HCT116 (cell line): Measurements from ENCODE around the gene DNASE1L3. TPM values are rescaled to one million over a fixed set of nuclear protein-coding genes. Genes with fewer than 3 reads are reported as not detected.

ENCODE experiments used
- ATAC-seq: fragments of 200-7000 bp; cut with Tn5 transposase; 2 replicates; pipeline ENCODE4 v1.9.1; 2020; ENCODE audit warnings: mild to moderate bottlenecking, moderate library complexity
- BruUV-seq: library from RNA; stranded (reverse); fragments of 400-500 nt; replicated peaks from 2 replicates; lab custom pipeline; 2021; lab: Mats Ljungman, UMichigan
- CTCF ChIA-PET: fragments of 300-600 bp; sonication (Branson Sonifier 250); formaldehyde crosslinking; loops from one replicate; lab custom pipeline; 2021; ENCODE audit warnings: antibody characterized with exemption; lab: Charles Lee
- POLR2A ChIA-PET: fragments of 300-600, 350-600 bp; sonication (Branson Sonifier 250); formaldehyde crosslinking; loops from one replicate; lab custom pipeline; 2021; ENCODE audit warnings: antibody characterized with exemption; lab: Charles Lee
- RAD21 ChIA-PET, 2 experiments: fragments of 300-600 bp; sonication (Branson Sonifier 250); formaldehyde crosslinking; loops; one replicate each; lab custom pipeline; 2023; ENCODE audit warnings: low total read pairs in 2 of 2; ENCODE audit not compliant: uncharacterized antibody in 2 of 2, unreplicated experiment in 2 of 2, low non-redundant PET in 1 of 2; lab: Charles Lee
- DNase-seq: peaks from one replicate; pipeline ENCODE4 v3.0.0-alpha.2; 2010; ENCODE audit warnings: low read depth, low spot score
- H2AFZ ChIP-seq: fragments of 200-600 bp; shearing (Covaris generic), sonication (generic); 2 replicates; pipeline ENCODE4 v1.6.1; 2017; ENCODE audit warnings: low read depth, mixed run types, mixed read lengths, antibody characterized with exemption, low read length; ENCODE audit not compliant: poor library complexity, severe bottlenecking
- H3K27ac ChIP-seq: 2 replicates; pipeline ENCODE4 v1.5.1; 2012; ENCODE audit warnings: low read depth, low read length
- H3K27me3 ChIP-seq: fragments of 200-600 bp; sonication (generic); 2 replicates; pipeline ENCODE4 v1.6.1; 2016; ENCODE audit warnings: mixed run types, low read length, mixed read lengths; ENCODE audit not compliant: insufficient read depth
- H3K36me3 ChIP-seq, 2 experiments: fragments of 200-500 bp in 1 of 2; fragments of 200-600 bp in 1 of 2; sonication (Bioruptor generic) in 1 of 2; sonication (generic) in 1 of 2; 2 replicates each; pipeline versions ENCODE4 v1.5.1 to v1.6.1; 2014 to 2016; ENCODE audit warnings: low read length in 2 of 2, inconsistent platforms in 1 of 2, mixed read lengths in 1 of 2, mixed run types in 1 of 2; ENCODE audit not compliant: insufficient read depth in 2 of 2, control insufficient read depth in 1 of 2
- H3K4me1 ChIP-seq, 2 experiments: fragments of 200-600 bp in 1 of 2; sonication (generic) in 1 of 2; 2 replicates each; pipeline versions ENCODE4 v1.5.1 to v1.6.1; 2012 to 2017; ENCODE audit warnings: low read length in 2 of 2, inconsistent platforms in 1 of 2, mild to moderate bottlenecking in 1 of 2, mixed read lengths in 1 of 2, mixed run types in 1 of 2, moderate library complexity in 1 of 2; ENCODE audit not compliant: insufficient read depth in 2 of 2, control insufficient read depth in 1 of 2
- H3K4me2 ChIP-seq: fragments of 200-600 bp; sonication (generic); 2 replicates; pipeline ENCODE4 v1.6.1; 2017; ENCODE audit warnings: mixed run types, low read length, mixed read lengths
- H3K4me3 ChIP-seq, 2 experiments: fragments of 200-600 bp in 1 of 2; sonication (generic) in 1 of 2; replicated peaks in 1 of 2; 2 replicates each; pipeline ENCODE4 v1.5.1; 2011 to 2016; ENCODE audit warnings: low read length in 2 of 2, control low read depth in 1 of 2, low read depth in 1 of 2, mild to moderate bottlenecking in 1 of 2, mixed read lengths in 1 of 2, mixed run types in 1 of 2
- H3K79me2 ChIP-seq: fragments of 200-600 bp; sonication (generic); 2 replicates; pipeline ENCODE4 v1.6.1; 2017; ENCODE audit warnings: mild to moderate bottlenecking, mixed run types, low read length, moderate library complexity, mixed read lengths; ENCODE audit not compliant: insufficient read depth
- H3K9ac ChIP-seq: fragments of 200-600 bp; sonication (generic); 2 replicates; pipeline ENCODE4 v1.6.1; 2016; ENCODE audit warnings: low read length, mixed read lengths
- H3K9me2 ChIP-seq: fragments of 200-600 bp; sonication (generic), shearing (Covaris generic); 2 replicates; pipeline ENCODE4 v1.6.1; 2017; ENCODE audit warnings: mixed run types, mild to moderate bottlenecking, moderate library complexity; ENCODE audit not compliant: insufficient read depth
- H3K9me3 ChIP-seq, 2 experiments: fragments of 200-500 bp in 1 of 2; fragments of 200-600 bp in 1 of 2; sonication (Bioruptor generic) in 1 of 2; sonication (generic) in 1 of 2; 2 replicates each; pipeline ENCODE4 v1.6.1; 2014 to 2017; ENCODE audit warnings: low read length in 2 of 2, mixed read lengths in 2 of 2, inconsistent platforms in 1 of 2, low read depth in 1 of 2, mild to moderate bottlenecking in 1 of 2, mixed run types in 1 of 2, moderate library complexity in 1 of 2; ENCODE audit not compliant: control insufficient read depth in 1 of 2, insufficient read depth in 1 of 2
- H4K20me1 ChIP-seq: fragments of 200-600 bp; sonication (generic), shearing (Covaris generic); 2 replicates; pipeline ENCODE4 v1.6.1; 2017; ENCODE audit warnings: mixed run types, mild to moderate bottlenecking, moderate library complexity; ENCODE audit not compliant: insufficient read depth
- CTCF ChIP-seq, 3 experiments: fragments of 200-600 bp in 1 of 3; sonication (generic) in 1 of 3; IDR thresholded peaks in 2 of 3; conservative IDR thresholded peaks in 1 of 3; 2 replicates each; pipeline ENCODE4 v1.5.1; 2012 to 2017; ENCODE audit warnings: low read depth in 2 of 3, low read length in 2 of 3, antibody characterized with exemption in 1 of 3, borderline replicate concordance in 1 of 3, control low read depth in 1 of 3, mild to moderate bottlenecking in 1 of 3, mixed read lengths in 1 of 3, mixed run types in 1 of 3, moderate library complexity in 1 of 3; ENCODE audit not compliant: insufficient read depth in 1 of 3
- JUND ChIP-seq: IDR thresholded peaks from 2 replicates; pipeline ENCODE4 v1.6.1; 2012
- RAD21 ChIP-seq: IDR thresholded peaks from 2 replicates; pipeline ENCODE4 v1.6.1; 2012; ENCODE audit warnings: low read depth, mild to moderate bottlenecking
- SRF ChIP-seq: IDR thresholded peaks from 2 replicates; pipeline ENCODE4 v1.6.1; 2012; ENCODE audit warnings: low read depth
- intact Hi-C: fragments of 100-400 bp; cut with micrococcal nuclease; formaldehyde crosslinking; loops from 2 replicates; pipeline ENCODE4 v1.10.0; 2022
- total RNA-seq: library from RNA; stranded (reverse); gene quantifications from one replicate; pipeline ENCODE4 v1.2.1, GENCODE V29; 2021; ENCODE audit not compliant: unreplicated experiment

Gene DNASE1L3
- total RNA-seq, 1 experiment from 2014 or later, result not detected

- Histone ChIP-seq H3K36me3 (peaks cover 10 to 24% of the 10 kb centered on the region in 2 experiments; a peak in 3 of 4 replicates), H3K9ac (no peak overlapping the region), H3K27ac (no peak overlapping the region), H2AFZ (no peak overlapping the region), H3K4me1 (peaks cover 22 to 43% of the 10 kb centered on the region in 2 experiments), H3K27me3 (no peaks in the 10 kb centered on the region), H3K9me3 (no peaks in the 10 kb centered on the region), H4K20me1 (no peaks in the 10 kb centered on the region), H3K4me3 (no peak overlapping the region), H3K4me2 (no peak overlapping the region), H3K9me2 (no peaks in the 10 kb centered on the region), H3K79me2 (no peaks in the 10 kb centered on the region)
- ChIA-PET POLR2A (no interaction called here), CTCF (interaction anchor here (0.8 to 3.3 kb wide), 7 partner anchors 8 to 205 kb away, joined by 3 to 19 read pairs (median 4); partner anchors contain the start of genes HTD2 and RPP14), RAD21 (interaction anchor here in 1 of 2 experiments (0.7 to 0.9 kb wide), 2 partner anchors 10 to 159 kb away, joined by 3 read pairs; partner anchors contain the start of gene FLNB)
- DNase-seq (no peak), ATAC-seq (peak; percentile 92)
- TF ChIP-seq CTCF (IDR thresholded peaks at IDR 0.05 in 2 of 3, conservative IDR thresholded peaks at IDR 0.05 in 1 of 3; ENCODE audit: borderline replicate concordance in 1 of 3, insufficient read depth in 1 of 3, low read depth in 2 of 3, low read length in 2 of 3) (peak; percentile 36 to 99 (median 95); a peak in 5 of 6 replicates), JUND (no peak), SRF (no peak), RAD21 (peak; percentile 43)
- no TSS peak for BruUV-seq
- intact Hi-C loops, result no loop called here
These were observed 43.1 kb downstream of the DNASE1L3 start for GRCh38 chr3:58167431-58168351.
